Stimulated activated CD4-positive, alpha-beta T cell treated with anti-CD3 and anti-CD28 coated beads, Interleukin-2, amount 100 ng/mL, for 24 hours (primary cell): ENCODE data around the gene ASB1.

ENCODE experiments used
- DNase-seq, 2 donors: peaks; one replicate each; pipeline ENCODE4 v3.0.0-alpha.2; 2020

Gene ASB1, protein sequence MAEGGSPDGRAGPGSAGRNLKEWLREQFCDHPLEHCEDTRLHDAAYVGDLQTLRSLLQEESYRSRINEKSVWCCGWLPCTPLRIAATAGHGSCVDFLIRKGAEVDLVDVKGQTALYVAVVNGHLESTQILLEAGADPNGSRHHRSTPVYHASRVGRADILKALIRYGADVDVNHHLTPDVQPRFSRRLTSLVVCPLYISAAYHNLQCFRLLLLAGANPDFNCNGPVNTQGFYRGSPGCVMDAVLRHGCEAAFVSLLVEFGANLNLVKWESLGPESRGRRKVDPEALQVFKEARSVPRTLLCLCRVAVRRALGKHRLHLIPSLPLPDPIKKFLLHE

DNA sequence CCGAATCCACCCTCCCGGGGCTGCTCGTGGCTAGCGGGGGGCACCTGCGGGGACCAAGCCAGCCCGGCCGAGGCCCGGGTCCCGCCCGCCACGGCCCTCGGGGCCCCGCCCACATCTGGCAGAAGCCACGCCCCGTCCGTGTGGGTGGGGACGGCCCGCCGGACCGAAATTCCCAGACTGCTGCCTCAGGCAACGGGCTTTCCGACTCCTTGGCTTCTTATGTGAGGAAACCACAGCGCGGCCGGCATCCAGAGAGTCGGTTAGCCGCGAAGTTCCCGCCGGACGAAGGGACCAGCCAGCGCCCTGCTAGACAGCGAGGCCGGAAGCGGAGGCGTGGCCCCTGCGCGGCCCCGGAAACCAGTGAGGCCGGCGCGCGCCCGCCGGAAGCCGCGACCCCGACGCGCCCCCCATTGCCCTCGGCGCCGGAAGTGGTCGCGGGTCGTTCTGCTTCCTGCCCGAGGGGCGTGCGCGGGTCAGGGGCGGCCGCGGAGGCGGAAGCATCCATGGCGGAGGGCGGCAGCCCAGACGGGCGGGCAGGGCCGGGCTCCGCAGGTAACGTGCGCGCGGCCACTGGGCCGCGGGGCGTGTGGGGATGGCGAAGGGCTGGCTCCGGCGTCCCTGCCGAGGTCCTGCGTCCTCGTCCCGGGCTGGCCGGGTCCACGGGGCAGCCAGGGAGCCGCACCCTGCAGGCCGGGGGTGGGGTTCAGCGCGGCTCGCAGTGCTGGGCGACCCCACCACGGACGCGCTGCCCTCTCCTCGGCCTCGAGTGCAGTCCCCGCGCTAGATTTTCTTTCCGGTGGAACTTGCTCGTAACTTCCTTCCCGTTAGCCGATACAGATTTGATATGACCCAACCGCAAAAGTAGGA, at the start of gene ASB1:
TSS of gene ASB1 (plus strand) at position 360 of the 867 bp plus-strand sequence. CDS start at position 504, 144 bp downstream.
- peak; percentile 82 to 83 for DNase-seq

DNA sequence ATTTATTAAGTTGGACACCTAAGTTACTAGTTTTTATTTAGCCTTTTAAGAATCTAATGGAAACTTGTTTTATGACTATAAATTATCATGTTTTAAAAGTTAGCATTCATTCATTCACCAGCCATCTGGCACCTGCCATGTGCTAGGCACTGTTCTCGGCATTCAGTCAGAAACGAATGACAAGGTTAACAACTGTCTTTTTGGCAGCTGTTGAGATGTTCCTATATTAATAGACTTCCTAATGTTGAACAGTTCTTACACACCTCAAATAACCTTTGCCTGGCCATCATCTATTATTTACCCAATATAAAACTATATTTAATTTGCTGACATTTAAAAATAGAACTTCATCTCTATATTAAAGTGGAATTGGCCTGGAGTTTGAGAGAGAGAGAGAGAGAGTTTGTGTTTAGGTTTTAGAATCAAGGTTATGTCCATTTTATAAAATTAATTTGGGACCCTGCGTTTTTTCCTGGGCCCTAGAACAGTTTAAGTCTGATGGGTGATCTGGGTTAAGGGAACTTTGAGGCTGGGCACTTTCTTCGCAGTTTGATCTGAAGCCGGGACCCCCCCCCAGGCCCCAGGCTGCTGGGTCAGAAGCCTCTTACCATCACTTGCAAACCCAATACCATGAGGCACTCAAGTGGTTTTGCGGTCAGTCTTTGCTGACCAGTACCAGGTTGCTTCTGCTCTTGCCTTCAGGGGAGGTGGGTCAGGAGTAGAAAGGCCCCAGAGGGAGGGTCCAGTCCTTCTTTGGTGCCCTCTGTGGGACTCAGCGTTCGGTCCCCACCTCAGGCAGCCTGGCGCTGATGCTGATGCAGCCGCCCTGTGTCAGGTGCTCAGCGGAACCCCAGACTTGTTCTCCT, 48.3 kb upstream of the ASB1 start:
- DNase-seq, result no peak

DNA sequence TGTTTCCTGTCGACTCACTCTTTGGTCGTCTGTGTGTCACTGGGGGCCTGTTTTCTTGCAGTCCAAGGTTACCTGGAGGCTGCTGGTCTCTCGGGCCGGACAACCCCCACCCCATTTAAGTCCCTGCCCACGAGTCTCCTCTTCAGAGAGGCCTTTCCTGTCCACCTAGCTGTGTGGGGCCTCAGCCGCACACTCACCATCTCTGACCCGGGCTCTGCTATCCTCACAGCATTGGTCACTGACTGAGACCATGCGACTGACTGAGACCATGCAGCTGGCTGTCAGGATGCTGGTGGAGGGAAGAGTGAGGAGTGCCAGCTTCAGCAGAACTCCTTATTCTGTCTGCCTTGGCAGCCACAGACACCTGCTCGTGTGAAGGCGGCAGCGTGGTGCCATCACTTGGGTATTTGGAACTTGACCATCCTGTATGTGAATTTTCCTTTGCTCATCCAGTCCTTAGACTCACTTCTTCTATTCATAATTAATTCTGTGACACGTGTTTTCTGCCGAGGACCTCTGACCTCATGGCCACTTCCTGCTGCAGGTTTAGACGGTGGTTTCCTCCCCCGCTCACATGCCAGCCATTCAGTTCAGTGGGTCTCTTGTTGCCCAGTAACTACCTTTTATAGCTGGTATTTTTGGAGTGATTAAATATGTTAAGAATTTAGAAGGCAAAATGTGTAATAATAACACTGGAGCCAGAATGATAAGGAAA, 47.5 kb upstream of the ASB1 start:
- peak in 1 of 2 donors; percentile 27 for DNase-seq

DNA sequence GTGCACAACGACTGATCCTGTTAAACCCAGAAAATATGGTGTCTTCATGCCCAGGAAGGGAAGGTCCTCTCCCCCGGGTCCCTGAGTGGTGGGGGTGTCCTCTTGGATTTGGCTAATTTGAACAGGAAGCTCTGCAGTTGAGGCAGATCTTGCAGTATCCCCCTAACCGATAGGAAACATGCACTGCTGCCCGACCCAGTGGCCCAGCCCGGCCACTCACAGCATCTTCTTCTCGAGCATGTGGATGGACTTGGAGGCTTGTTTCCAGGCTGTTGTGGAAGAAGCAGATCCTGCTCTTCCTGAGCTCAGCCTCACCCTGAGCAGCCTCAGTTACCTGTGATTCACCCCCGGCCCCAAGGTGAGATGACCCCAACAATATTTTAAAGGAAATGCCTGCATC, 46.4 kb upstream of the ASB1 start:
- DNase-seq, result no peak

DNA sequence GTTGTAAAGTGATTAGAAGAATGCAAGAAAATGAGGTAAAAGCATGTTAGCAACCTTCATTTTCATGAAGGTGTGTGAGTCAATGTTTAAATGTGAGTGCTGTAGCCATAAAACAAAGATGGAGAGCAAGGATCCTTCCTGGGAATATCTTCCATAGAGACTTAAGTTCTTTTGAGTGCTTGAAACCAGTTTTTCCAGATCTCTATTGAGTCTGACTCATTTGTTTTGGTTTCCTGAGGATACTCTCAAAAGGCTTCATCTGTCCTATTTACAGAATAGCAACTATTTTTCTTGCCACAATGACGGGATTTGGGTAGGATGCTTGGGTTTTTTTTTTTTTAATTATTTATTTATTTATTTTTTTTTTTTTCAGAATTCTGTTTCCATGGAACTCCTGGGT, 45.9 kb upstream of the ASB1 start:
- no peak for DNase-seq

DNA sequence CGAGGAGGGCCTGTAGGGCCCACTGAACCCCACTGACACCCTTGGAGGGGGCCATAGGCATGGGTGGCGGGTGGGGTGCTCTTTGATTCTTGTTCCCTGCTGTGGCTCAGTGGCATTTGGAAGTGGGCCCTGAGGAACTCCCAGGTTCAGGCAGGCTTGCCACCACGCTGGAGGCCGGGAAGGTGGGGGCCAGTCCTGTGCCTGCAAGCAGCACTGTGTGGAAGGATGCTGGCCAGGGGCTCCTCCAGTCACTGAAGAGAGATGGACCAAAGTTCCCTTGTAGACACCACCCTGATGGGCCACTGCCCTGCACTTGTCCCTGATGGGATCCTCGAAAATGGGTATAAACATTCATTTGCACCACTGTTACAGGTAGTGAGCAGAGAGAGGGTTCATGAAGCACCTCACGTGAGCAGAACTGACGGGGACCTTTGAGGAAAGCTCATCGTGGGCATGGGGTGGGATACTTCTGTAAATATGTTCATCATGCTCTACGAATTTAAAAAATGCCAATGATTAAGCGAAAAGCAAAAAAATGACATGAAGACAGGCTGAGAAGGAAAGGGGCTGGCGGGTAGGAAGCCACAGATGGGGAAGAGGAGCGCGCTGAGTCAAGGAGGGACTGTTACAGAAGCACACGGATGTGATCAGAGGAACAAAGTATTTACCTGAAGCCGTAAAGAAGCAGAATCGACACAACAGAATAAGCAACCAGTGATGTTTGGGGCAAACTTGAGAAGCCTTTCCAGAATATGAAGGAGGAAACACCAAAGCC, 45.2 kb upstream of the ASB1 start:
- no peak for DNase-seq

DNA sequence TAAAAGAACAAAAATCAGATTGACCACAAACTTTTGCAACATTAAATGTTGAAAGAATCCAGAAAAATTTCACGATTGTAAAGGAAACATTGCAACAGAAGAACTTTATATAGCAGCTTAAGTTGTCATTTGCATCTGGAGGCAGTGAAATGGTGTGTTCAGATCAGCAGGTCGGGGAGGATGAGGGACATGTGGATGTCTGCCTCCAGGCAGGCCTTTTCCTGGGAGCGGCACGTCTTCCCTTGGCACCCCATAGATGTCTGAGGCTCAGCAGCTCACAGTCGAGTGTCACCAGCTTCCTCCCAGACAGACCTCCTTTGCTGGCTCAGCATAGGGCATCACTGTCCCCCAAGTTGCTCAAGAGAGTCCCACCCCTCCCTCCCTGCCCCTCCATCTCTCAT, 44.3 kb upstream of the ASB1 start:
- no peak for DNase-seq

DNA sequence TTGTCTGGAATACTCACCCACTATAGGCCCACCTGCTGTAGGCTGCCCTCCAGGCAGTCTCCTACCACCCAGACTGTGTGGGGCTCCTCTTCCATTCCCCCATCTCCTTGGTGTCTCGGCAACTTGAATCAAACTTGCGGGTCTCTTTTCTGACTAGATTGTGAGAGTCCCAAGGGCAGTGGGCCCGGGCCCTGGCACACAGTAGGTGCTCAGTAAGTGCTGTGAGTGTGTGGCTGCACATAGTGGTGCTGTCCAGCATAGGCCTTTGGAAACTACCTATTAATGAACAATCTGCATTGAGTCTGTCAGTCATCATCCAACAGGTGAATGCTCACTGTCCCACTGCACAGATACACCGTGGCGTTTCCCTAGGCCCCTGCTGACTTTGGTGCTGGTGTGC, 43.6 kb upstream of the ASB1 start:
- DNase-seq, result no peak

DNA sequence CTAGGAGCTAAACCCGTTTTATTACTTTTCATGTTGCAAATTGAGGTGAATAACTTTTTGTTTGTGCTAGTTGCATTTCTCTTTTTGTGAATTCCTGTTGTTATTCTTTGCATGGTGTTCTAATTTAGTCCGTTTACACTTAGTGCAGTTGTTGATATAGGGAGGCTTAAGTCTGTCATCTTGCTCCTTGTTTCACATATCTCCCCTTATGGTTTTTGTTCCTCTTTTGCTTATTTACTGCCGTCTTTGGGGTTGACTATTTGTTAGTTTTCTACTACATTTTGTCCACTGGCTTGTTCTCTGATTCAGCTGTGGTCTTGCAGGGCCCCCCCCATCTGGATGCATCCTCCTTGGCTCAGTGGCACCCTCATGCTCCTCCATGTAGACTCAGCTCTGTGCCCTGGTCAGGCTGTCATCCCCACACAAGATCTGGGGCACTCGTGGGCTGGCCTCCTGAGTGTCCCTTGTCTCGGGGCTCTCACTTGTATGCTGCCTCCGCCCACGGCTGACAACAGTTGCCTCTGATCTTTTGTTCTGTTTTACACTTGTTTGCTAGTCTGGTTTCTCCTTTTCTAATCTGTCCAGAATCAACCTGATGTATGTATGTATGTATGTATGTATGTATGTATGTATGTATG, 42.9 kb upstream of the ASB1 start:
- DNase-seq, result no peak

DNA sequence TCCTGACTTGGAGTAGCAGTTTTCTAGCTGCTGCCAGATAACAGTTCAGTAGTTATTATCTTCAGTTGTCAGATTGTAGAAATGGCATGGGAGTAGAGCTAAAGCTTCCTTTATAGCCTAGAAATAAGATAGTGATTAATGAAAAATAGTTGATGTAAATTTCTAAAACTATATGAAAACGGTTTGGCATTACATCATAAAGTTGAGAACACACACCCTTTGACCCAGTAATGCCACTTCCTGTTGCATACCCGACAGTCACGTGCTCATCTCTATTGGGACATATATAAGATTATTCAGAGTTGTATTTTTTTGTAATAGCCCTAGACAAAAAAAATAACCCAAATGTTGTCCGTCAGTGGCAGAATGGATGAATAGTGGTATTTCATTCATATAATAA, 39.4 kb upstream of the ASB1 start:
- DNase-seq, result no peak

DNA sequence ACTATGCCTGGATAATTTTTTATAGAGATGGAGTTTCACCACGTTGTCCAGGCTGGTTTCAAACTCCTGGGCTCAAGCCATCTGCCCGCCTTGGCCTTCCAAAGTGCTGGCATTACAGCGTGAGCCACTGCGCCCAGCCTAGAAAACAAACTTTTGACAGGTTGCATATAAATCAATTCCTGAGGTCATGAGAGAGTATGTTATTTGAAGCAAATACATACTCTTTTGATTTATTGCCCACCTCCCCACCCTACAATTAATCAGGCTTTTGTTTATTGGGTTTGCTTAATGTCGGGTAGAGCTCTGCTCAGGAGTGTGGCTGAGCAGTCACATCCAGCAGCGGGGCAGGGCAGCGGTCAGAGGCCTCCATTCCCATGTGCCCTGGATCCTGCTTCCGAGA, 37.9 kb upstream of the ASB1 start:
- DNase-seq, result no peak

DNA sequence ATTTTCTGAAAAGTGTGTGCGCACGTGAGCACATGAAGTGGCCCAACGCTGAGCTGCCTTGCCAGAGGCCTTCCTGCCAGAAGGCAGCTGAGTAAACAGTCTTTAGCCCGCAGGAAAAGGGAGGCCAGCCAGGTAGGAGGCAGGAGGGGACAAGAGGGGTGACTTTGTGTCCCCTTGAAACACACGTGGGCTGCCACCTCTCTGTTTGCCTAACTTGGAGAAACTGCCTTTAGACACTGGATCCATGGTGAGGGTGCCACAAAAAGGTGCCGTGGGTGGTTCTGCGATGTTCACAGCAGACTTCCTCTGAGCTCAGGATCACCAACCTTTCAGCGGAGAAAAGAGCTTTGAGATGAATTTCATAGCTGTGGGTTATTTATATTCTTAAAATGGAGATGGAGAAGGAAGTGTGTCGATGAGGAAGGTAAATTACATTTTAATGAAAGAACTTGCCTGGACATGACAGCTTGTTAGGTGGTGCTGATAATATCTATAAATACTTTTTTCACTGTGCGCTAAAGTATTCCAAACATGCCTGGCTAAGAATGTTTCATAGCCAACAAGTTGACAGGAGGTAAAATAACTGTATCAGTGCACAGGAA, 36.6 kb upstream of the ASB1 start:
- DNase-seq, result no peak

DNA sequence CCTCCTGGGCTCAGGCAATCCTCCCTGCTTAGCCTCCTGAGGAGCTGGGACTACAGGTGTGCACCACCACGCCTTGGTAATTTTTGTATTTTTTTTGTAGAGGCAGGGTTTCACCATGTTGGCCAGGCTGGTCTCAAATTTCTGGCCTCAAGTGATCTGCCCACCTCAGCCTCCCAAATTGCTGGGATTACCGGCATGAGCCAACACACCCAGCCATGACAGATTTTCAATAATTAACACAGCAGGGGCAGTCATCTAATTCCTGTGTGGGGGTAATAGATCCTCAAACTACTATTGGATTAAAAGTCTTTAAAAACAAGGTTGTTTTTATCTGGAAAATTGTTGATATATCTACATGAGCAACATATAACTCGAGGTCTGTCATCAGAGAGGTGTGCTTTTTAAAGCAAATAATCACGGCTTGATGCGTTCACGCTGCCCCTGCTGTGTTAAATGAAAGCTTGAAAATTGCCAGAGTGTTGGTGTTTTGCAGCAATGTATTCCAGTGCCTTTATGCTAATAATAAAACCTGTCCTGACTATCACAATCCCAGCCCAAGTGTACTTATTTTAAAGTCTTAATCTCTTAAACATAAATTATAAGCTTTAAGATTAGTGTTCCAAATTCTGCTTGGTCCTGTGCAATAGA, 35.6 kb upstream of the ASB1 start:
- DNase-seq, result no peak

DNA sequence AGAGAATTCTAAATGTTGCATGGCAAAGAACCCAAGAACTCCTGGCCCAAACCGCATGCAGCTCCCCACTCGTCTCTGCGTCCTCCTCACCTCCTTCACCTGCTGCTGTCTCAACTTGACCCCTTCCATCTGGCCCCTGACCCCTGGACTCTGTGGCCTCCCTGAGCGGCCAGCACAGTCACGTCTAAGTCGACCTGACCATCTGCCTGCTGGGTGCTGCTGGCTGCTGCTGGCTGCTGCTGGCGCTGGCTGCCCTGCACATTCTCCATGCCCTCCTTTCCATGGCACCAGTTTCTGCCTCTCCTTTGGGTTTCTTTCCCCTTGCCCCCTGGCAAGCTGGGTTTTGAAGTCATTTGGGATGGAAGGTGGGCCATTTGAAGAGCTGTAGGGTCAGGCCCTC, 30.1 kb upstream of the ASB1 start:
- no peak for DNase-seq

DNA sequence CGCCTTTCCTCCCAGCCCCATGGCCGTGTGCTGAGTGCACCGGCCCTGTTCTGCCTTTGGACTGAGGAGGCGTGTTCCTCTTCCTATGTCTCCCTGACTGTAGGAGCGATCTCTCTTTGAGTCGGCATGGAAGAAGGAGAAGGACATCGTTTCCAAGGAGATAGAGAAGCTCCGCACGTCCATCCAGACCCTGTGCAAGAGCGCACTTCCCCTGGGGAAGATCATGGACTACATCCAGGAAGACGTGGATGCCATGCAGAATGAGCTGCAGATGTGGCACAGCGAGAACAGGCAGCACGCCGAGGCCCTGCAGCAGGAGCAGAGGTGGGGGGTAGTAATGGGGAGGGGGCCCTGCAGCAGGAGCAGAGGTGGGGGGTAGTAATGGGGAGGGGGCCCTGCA, 29.4 kb upstream of the ASB1 start:
- DNase-seq, result no peak

DNA sequence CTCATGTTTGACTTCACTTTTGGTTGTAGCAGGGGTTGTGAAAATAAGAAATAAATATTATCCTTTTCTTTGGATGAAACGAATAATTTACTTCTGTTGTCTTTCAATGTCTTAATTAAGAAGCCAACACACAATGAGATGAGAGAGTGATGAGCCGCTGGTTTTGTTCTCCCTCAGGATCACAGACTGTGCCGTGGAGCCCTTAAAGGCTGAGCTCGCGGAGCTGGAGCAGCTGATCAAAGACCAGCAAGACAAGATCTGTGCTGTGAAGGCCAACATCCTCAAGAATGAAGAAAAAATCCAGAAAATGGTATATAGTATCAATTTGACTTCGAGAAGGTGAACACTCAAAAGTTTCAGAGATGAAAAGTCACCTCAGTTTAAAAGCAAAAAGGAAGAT, 28.1 kb upstream of the ASB1 start:
- DNase-seq, result no peak

DNA sequence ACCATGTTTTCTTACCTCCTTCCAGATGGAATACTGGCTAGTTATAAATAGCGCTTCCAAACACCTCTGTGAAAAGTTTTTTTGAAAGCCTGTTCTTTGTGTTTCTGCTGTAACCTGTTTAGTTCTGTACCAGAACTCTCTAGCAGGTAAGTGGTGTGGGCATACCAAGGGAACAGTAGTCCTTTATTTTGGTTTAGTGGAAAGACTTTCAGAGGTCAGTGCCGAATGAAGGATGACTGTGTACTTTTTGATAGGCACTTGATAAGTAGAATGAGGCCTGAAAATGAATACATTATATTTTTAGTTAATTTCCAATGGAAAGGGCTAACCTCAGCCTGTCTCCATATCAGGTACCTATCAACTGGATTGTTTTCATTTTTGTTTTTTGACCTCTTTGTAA, 27.6 kb upstream of the ASB1 start:
- no peak for DNase-seq

DNA sequence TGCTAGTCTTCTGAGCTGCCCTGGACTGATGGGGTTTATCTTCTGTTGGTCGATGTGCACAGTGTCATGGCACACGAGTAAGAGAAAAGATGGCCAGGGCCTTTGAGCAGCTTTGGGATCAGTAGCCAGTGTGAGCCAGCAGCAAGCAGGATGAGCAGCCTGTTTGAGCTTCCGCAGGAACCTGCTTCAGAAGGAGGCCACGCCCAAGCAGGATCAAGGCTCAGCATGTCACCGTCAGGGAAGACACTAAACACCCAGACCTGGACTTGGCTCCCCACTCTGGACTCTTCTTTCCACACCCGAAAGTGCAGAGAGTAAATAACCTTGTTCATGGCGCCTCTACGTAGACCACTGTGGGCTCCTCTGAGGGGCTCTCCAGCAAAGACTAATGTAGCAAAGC, 25.2 kb upstream of the ASB1 start:
- no peak for DNase-seq

DNA sequence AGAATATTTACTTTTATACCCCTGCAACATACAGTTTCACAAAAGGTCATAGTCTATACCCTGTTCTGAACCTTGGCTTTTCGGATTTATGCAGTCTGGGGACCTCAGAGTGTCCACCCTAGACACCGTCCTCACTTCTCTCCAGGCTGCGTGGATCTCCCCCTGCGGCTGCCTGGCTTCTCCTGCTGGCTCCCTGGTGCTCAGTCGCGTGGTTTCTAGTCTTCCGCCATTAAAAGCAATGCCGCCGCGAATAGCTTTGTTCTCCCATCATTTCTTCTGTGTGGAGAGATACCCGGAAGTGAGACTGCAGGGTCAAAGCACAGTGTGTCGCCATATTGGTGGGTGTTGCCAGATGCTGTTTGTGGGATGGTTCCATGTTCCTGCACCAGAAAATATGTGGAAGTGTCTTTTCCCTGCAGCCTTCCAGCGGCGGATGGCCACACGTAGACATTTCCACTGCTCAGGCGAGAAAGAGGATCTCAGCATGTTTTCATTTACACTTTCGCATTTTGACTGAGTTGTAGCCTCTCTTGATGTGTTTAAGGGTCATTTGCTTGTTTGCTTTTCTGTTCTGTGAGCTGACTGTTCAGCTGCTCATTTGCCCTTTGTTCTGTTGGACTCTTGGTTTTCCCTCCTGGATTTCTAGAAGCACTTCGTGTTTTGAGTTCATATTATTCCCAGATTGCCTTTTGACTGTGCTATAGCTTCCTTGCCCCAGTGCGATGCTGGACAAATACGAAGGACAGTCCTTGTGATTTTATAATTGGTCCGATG, 22.9 kb upstream of the ASB1 start:
- no peak for DNase-seq
